Esophagus muscularis mucosa (tissue), 2 donors: ENCODE measurements around the gene PDCD5.

ENCODE experiments used
- POLR2A ChIP-seq: fragments of 450-650 bp; IDR thresholded peaks from one replicate; pipeline ENCODE4 v1.6.1; 2017; ENCODE audit warnings: antibody characterized with exemption, moderate library complexity, mild to moderate bottlenecking, low read depth
- POLR2AphosphoS5 ChIP-seq, 2 donors: sonication (generic); formaldehyde crosslinking; IDR thresholded peaks; one replicate each; pipeline ENCODE4 v1.6.1; 2017; ENCODE audit warnings: antibody characterized with exemption in 2 of 2

GRCh38 chr19:32573492-32573794 is 7.5 kb upstream of the PDCD5 start:
- TF ChIP-seq POLR2A (no peak), POLR2AphosphoS5 (IDR thresholded peaks at IDR 0.05) (no peak)
